Measurements from ENCODE around the gene FAM217B.

Gene FAM217B

DNA sequence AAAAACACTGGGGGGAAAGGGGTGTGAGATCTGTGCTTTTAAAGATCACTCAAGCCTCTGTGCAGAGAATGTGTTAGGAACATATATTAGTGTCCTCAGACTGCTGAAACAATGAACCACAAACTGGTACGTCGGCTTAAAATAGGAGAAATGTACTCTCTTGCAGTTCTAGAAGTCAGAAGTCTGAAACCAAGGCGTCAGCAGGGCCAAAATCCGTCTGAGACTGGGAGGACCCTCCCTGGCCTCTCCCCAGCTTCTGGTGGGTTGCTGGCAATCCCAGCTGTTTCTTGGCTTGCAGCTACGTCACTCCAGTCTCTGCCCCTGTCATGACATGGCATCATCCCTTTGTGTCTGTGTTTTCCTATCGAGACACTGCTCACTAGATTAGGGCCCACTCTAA, 22.0 kb downstream of the FAM217B start:
- no peaks in the 10 kb centered on the region for H3K27me3 ChIP-seq (ENCODE audit: low read depth)
- in situ Hi-C loops (cut with MboI; ENCODE audit: low sequenced_read_pairs) = loop anchor here (25.0 kb wide), 1 partner anchor 1925 kb away; no protein-coding TSS in a partner anchor
- no peak overlapping the region for H3K4me3 ChIP-seq
- H3K36me3 ChIP-seq (replicated peaks) = no peaks in the 10 kb centered on the region
- DNase-seq (ENCODE audit: low spot score in 2 of 2) = no peak
- no peaks in the 10 kb centered on the region for H3K9me3 ChIP-seq
- no peaks in the 10 kb centered on the region for H3K4me1 ChIP-seq

GRCh38 chr20:59966428-59966827, 26.2 kb downstream of the FAM217B start:
- H3K9me3 ChIP-seq = no peaks in the 10 kb centered on the region
- in situ Hi-C loops (cut with MboI; ENCODE audit: low sequenced_read_pairs) = loop anchor here (25.0 kb wide), 1 partner anchor 1921 kb away; no protein-coding TSS in a partner anchor
- no peak for DNase-seq (ENCODE audit: low spot score in 2 of 2)
- no peaks in the 10 kb centered on the region for H3K36me3 ChIP-seq (replicated peaks)
- H3K4me1 ChIP-seq = no peaks in the 10 kb centered on the region
- no peak overlapping the region for H3K4me3 ChIP-seq
- no peaks in the 10 kb centered on the region for H3K27me3 ChIP-seq (ENCODE audit: low read depth)

- Histone ChIP-seq H3K4me3 (no peak overlapping the region), H3K9me3 (no peaks in the 10 kb centered on the region), H3K27me3 (ENCODE audit: low read depth) (no peaks in the 10 kb centered on the region), H3K36me3 (replicated peaks) (no peaks in the 10 kb centered on the region), H3K4me1 (no peaks in the 10 kb centered on the region)
- no peak for DNase-seq (ENCODE audit: low spot score in 2 of 2)
- in situ Hi-C loops (cut with MboI; ENCODE audit: low sequenced_read_pairs) = loop anchor here (25.0 kb wide), 1 partner anchor 1916 kb away; no protein-coding TSS in a partner anchor
These were observed 31.2 kb downstream of the FAM217B start for GRCh38 chr20:59971428-59971827.

DNA sequence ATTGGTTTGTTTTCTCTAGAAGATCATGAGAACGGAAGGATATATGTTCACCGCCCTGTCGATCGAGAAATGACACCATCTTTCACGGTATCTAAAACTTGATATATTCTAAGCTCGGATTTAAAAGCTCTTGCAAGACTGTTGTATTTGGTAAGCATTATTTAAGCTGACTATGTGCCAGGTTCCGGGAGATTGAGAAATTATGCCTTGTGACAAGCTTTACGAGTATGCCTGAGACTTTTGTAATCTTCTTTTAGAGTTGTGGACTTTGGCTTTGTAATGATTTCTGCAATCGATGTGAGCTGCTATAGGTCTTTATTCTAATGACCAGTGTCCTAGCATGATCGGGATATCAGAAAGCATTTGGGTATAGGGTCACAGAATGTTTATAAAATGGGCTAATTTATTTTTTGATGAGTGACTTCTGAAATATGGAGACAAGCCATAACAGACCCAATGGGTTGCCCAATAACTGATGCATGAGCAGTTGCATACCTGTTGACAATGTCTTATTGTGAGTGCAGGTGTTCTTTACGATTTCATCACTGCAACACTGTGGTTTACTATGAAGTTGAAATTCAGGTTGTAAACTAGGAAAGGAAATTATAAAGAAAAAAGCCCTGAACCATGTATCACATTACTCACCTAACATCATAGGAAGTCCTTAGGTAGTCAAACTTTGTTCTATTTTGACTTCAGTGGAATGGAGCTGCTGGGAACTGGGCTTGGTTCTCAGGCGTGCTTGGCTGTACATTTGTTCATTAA, 32.0 kb downstream of the FAM217B start:
- Histone ChIP-seq H3K4me1 (no peaks in the 10 kb centered on the region), H3K36me3 (replicated peaks) (no peaks in the 10 kb centered on the region), H3K27me3 (ENCODE audit: low read depth) (no peaks in the 10 kb centered on the region), H3K4me3 (no peak overlapping the region), H3K9me3 (no peaks in the 10 kb centered on the region)
- no peak for DNase-seq (ENCODE audit: low spot score in 2 of 2)
- in situ Hi-C loops (cut with MboI; ENCODE audit: low sequenced_read_pairs) = loop anchor here (25.0 kb wide), 1 partner anchor 1915 kb away; no protein-coding TSS in a partner anchor

DNA sequence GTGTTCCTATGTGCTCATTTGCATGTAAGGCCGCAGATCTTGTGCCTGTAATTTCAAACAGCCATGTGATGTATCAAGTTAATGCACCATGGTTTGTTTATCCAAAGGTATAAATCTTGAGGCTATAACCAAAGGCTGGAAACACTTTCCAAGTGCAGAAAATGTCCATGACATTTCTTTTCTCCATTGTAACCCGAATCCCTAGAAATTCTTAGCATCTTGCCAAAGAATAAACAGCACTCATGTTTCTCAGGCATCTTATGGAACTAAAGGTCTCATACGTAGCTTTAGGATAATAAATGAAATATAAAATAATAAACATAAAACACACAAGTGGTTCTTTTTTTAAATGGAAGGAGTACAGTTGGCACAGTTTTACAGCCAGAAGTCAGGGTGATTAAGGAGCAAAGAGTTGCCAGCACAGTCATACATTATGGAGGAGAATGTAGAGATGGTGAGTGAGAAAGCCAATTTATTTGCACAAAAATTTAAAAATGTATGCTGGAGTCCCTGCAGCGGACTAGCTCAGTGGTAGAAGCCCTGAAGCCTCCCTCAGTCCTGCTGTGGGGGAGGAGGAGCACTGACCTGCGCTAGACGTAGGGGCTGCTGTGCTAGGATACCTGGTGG, 36.1 kb downstream of the FAM217B start:
- no peak overlapping the region for H3K4me3 ChIP-seq
- H3K9me3 ChIP-seq = no peaks in the 10 kb centered on the region
- no peaks in the 10 kb centered on the region for H3K36me3 ChIP-seq (replicated peaks)
- no peak for DNase-seq (ENCODE audit: low spot score in 2 of 2)
- H3K4me1 ChIP-seq = no peaks in the 10 kb centered on the region
- H3K27me3 ChIP-seq (ENCODE audit: low read depth) = no peaks in the 10 kb centered on the region
- in situ Hi-C loops (cut with MboI; ENCODE audit: low sequenced_read_pairs) = no loop called here

DNA sequence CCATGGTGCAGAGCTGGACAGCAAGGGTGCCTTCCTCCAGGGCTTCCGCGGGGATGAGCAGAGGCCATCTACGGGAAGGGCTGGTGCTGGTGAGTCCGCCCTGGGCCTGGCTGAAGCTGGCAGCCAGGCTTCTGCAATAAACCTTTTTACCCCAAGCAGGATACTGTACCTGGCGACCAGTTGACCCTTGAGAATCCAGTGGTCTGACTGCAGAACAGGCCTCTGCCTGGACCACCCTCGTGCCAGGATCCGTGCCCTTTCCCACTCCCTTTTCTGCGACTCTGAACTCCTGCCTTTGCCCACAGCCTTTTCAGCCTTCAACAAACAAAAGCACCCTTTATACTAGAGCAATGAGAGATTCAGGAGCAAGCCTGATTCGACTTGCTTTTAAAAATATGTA, 36.9 kb downstream of the FAM217B start:
- in situ Hi-C loops (cut with MboI; ENCODE audit: low sequenced_read_pairs) = no loop called here
- no peak overlapping the region for H3K4me3 ChIP-seq
- H3K27me3 ChIP-seq (ENCODE audit: low read depth) = no peaks in the 10 kb centered on the region
- no peaks in the 10 kb centered on the region for H3K4me1 ChIP-seq
- no peaks in the 10 kb centered on the region for H3K9me3 ChIP-seq
- H3K36me3 ChIP-seq (replicated peaks) = no peaks in the 10 kb centered on the region
- no peak for DNase-seq (ENCODE audit: low spot score in 2 of 2)

- in situ Hi-C loops (cut with MboI; ENCODE audit: low sequenced_read_pairs) = no loop called here
- H3K4me1 ChIP-seq = no peaks in the 10 kb centered on the region
- H3K27me3 ChIP-seq (ENCODE audit: low read depth) = no peaks in the 10 kb centered on the region
- no peak for DNase-seq (ENCODE audit: low spot score in 2 of 2)
- H3K36me3 ChIP-seq (replicated peaks) = no peaks in the 10 kb centered on the region
- no peak overlapping the region for H3K4me3 ChIP-seq
- no peaks in the 10 kb centered on the region for H3K9me3 ChIP-seq
These were observed 42.9 kb downstream of the FAM217B start for GRCh38 chr20:59983076-59983475.

DNA sequence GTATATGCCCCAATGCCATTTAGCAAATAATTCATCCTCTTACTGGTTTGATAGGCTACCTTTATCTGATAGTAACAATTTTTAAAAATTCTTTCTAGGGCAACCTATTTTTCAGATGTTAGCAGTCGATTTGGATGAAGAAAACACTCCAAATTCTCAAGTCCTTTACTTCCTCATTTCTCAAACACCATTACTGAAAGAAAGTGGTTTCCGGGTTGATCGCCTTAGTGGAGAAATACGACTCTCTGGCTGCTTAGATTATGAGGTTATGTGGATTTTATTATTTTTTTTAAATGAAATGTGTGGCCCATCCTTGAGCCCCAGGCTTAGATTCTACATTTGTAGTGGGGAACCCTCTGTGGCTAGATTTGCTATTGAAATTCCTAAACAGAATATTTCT, 44.4 kb downstream of the FAM217B start:
- no peak overlapping the region for H3K4me3 ChIP-seq
- H3K4me1 ChIP-seq = no peaks in the 10 kb centered on the region
- DNase-seq (ENCODE audit: low spot score in 2 of 2) = no peak
- H3K27me3 ChIP-seq (ENCODE audit: low read depth) = no peaks in the 10 kb centered on the region
- in situ Hi-C loops (cut with MboI; ENCODE audit: low sequenced_read_pairs) = no loop called here
- no peaks in the 10 kb centered on the region for H3K36me3 ChIP-seq (replicated peaks)
- no peaks in the 10 kb centered on the region for H3K9me3 ChIP-seq

DNA sequence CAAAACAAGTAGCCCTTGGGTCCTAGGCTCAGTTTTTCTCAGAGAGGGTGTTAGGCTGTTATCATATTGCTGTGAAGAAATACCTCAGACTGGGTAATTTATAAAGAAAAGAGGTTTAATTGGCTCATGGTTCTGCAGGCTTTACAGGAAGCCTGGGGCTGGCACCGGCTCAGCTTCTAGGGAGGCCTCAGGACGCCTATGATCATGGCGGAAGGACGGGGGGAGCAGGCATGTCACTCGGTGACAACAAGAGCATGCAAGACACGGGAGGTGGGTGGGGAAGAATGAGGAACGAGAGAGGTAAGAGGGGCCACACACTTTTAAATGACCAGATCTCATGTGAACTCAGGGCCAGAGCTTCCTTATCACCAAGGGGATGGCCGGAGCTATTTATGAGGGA, 45.0 kb downstream of the FAM217B start:
- H3K9me3 ChIP-seq = no peaks in the 10 kb centered on the region
- in situ Hi-C loops (cut with MboI; ENCODE audit: low sequenced_read_pairs) = no loop called here
- no peak for DNase-seq (ENCODE audit: low spot score in 2 of 2)

DNA sequence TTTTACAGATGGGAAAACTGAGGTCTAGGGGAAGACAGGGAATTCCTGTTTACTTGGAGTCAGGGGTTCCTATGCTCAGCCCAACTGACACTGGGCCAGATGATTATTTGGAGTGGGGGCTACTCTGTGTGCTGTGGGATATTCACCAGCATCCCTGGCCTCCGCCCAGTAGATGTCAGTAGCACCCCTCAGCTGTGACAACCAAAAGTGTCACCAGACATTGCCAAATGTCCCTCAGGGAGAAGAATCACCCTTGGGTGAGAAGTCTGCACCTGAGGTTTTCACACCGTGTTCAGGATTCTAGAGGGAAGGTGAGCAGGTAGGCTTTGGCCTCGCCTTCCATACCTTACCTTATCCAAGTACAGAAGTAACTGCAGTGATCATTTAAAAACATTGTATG, 45.7 kb downstream of the FAM217B start:
- Histone ChIP-seq H3K4me3 (no peak overlapping the region), H3K36me3 (replicated peaks) (no peaks in the 10 kb centered on the region), H3K4me1 (no peaks in the 10 kb centered on the region), H3K9me3 (no peaks in the 10 kb centered on the region), H3K27me3 (ENCODE audit: low read depth) (no peaks in the 10 kb centered on the region)
- in situ Hi-C loops (cut with MboI; ENCODE audit: low sequenced_read_pairs) = no loop called here
- no peak for DNase-seq (ENCODE audit: low spot score in 2 of 2)

More for the DNA sequence above, 45.0 kb downstream of the FAM217B start:
- H3K36me3 ChIP-seq (replicated peaks) = no peaks in the 10 kb centered on the region
- no peaks in the 10 kb centered on the region for H3K4me1 ChIP-seq
- no peak overlapping the region for H3K4me3 ChIP-seq
- H3K27me3 ChIP-seq (ENCODE audit: low read depth) = no peaks in the 10 kb centered on the region

DNA sequence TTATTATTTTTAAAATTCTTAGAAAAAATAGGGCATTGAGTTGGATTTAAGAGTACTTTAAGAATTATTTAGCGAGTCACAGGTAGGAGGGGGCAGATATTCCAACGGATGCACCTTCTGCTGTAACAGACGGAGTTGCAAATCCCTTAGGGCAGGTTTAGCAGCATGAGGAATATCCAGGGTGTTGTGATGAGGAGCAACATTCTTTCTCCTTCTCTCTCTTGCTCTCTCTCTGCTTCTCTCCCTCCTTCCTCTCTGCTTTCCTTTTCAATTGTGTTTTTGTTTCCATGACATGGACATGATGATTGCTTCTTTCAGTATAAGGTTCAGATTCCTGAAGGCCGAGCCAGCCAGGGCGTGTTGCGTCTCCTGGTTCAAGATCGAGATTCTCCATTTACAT, 46.9 kb downstream of the FAM217B start:
- in situ Hi-C loops (cut with MboI; ENCODE audit: low sequenced_read_pairs) = no loop called here
- no peak for DNase-seq (ENCODE audit: low spot score in 2 of 2)

GRCh38 chr20:59988141-59988540, 48.0 kb downstream of the FAM217B start:
- in situ Hi-C loops (cut with MboI; ENCODE audit: low sequenced_read_pairs) = no loop called here
- Histone ChIP-seq H3K4me3 (no peak overlapping the region), H3K27me3 (ENCODE audit: low read depth) (no peaks in the 10 kb centered on the region), H3K4me1 (no peaks in the 10 kb centered on the region), H3K36me3 (replicated peaks) (no peaks in the 10 kb centered on the region), H3K9me3 (no peaks in the 10 kb centered on the region)
- DNase-seq (ENCODE audit: low spot score in 2 of 2) = no peak

More for the DNA sequence above, 46.9 kb downstream of the FAM217B start:
- H3K4me3 ChIP-seq = no peak overlapping the region
- no peaks in the 10 kb centered on the region for H3K9me3 ChIP-seq
- H3K36me3 ChIP-seq (replicated peaks) = no peaks in the 10 kb centered on the region
- H3K27me3 ChIP-seq (ENCODE audit: low read depth) = no peaks in the 10 kb centered on the region
- no peaks in the 10 kb centered on the region for H3K4me1 ChIP-seq

GRCh38 chr20:59992526-59993084, 52.4 kb downstream of the FAM217B start:
- Histone ChIP-seq H3K9me3 (no peaks in the 10 kb centered on the region), H3K4me3 (no peak overlapping the region), H3K36me3 (replicated peaks) (no peaks in the 10 kb centered on the region), H3K4me1 (no peaks in the 10 kb centered on the region), H3K27me3 (ENCODE audit: low read depth) (no peaks in the 10 kb centered on the region)
- DNase-seq (ENCODE audit: low spot score in 2 of 2) = no peak
- in situ Hi-C loops (cut with MboI; ENCODE audit: low sequenced_read_pairs) = no loop called here

DNA sequence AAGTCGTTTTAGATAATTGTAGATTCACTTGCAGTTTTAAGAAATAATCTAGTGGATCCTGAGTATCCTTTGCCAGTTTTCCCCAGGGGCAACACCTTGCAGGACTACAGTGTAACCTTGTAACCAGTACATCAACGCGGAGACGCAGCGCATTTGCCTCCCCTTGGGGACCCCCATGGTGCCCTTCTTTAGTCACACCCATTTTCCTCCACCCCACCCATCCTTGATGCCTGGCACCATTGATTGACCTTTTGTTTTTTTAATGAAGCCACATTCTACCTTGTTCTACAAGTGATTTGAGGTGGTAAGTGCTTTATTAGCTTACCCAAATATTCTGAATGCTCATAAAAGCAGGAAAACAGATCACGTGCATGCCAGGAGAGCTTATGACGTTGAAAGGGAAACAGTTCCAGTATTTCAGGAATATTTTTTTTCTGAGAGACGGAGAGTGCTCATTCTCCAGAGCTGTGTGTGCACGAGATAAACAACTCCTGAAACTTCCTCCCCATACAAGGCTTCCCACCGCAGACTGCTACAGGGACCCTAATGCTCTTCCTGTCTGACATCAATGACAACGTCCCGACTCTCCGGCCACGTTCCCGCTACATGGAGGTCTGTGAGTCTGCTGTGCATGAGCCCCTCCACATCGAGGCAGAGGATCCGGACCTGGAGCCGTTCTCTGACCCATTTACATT, 53.7 kb downstream of the FAM217B start:
- DNase-seq (ENCODE audit: low spot score in 2 of 2) = no peak
- in situ Hi-C loops (cut with MboI; ENCODE audit: low sequenced_read_pairs) = no loop called here

More for the DNA sequence above, 53.7 kb downstream of the FAM217B start:
- H3K4me1 ChIP-seq = no peaks in the 10 kb centered on the region
- H3K36me3 ChIP-seq (replicated peaks) = no peaks in the 10 kb centered on the region
- no peaks in the 10 kb centered on the region for H3K27me3 ChIP-seq (ENCODE audit: low read depth)
- no peaks in the 10 kb centered on the region for H3K9me3 ChIP-seq
- no peak overlapping the region for H3K4me3 ChIP-seq
